ENCODE measurements around the gene KDF1. TPM values are rescaled to one million over a fixed set of nuclear protein-coding genes. Genes with fewer than 3 reads are reported as not detected.
A peak's percentile ranks its signal among the peaks of the same experiment; 100 is the strongest.

Gene KDF1, protein sequence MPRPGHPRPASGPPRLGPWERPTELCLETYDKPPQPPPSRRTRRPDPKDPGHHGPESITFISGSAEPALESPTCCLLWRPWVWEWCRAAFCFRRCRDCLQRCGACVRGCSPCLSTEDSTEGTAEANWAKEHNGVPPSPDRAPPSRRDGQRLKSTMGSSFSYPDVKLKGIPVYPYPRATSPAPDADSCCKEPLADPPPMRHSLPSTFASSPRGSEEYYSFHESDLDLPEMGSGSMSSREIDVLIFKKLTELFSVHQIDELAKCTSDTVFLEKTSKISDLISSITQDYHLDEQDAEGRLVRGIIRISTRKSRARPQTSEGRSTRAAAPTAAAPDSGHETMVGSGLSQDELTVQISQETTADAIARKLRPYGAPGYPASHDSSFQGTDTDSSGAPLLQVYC
- 1 to 10 TPM in 1 of 2 experiments, under 1 TPM in 1; 0.95 to 1.2 TPM for total RNA-seq
- polyA plus RNA-seq (2013, experiment 1 of 2): 2.3 TPM
- 2.8 TPM for polyA plus RNA-seq (2013, experiment 2 of 2)
- 0 to 4.3 (median 1.4) reads per million in 172 experiments for total RNA-seq

DNA sequence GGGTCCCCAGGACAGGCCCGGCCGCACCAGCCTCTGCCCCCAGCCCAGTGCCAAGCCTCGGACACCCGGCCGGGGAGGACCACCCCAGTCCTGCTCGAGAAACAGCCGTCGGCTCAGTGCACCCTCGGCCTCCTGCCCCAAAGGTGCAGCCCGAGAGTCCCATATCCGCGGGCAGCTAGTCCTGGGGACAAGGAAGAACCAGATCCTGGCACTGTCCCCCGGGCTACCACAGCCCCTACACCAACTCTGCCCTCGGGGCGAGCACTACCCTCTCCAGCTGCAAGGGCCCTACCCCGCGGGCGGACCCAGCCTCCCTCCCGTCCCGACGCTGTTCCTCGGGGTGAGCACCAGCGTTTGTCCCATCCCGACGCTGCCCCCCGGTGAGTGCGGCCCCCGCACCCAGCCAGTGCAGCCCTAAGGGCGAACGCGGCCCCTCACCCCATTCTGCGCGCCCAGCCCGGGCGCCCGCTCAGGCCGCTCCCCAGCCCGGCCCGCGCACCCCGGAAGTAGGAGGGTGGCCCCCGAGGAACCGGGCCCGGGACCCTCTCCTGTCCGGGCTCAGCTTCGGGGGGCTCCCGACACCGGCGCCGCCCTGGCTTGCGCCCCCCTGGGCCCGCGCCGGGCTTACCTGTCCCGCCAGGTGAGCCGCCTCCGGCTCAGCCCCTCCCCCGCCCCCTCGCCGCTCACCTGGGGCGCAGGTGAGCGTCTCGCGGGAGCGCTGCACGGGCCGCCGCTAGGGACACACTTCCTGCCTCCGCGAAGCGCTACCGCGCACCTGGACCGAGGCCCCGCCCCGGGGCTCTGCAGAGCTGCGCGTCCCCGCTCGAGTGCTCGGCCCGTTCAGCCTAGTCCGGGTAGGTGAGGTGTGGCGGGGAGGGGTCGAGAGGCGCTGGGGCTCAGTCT, at the start of gene KDF1:
TSS of gene KDF1 (minus strand) at position 747 of the 903 bp plus-strand sequence. CDS start 8,088 bp downstream, outside the sequence.
- Histone ChIP-seq H3K27ac (ENCODE audit: low read depth in 1 of 2, low read length in 2 of 2) (no peak within 1 kb of the TSS), H3K9me3 (ENCODE audit: control insufficient read depth in 1 of 2, insufficient read depth in 1 of 2, low read length in 2 of 2) (no peaks in the 10 kb centered on the region), H3K4me1 (ENCODE audit: insufficient read depth, low read length) (peaks cover 18% of the 10 kb centered on the region), H3K4me3 (ENCODE audit: low read length) (peak within 1 kb of the TSS; percentile 58), H3K27me3 (ENCODE audit: control insufficient read depth in 1 of 2, insufficient read depth in 2 of 2, low read length in 2 of 2) (peaks cover 6 to 8% of the 10 kb centered on the region in 2 experiments), H3K36me3 (ENCODE audit: insufficient read depth, low read length) (no peaks in the 10 kb centered on the region)
- Mint-ChIP-seq H3K9me3 (no peaks in the 10 kb centered on the region), H3K27ac (no peak within 1 kb of the TSS), H3K36me3 (ENCODE audit: low read depth) (no peaks in the 10 kb centered on the region), H3K27me3 (peaks cover 27% of the 10 kb centered on the region), H3K4me1 (ENCODE audit: low read depth) (peaks cover 7% of the 10 kb centered on the region), H3K4me3 (peak within 1 kb of the TSS; percentile 89)
- ChIA-PET CTCF (interaction anchor here (0.9 to 1.6 kb wide), 2 partner anchors 60 to 620 kb away, joined by 3 to 4 read pairs; partner anchors contain the start of gene GPATCH3), POLR2A (interaction anchor here (0.6 to 1.2 kb wide), 3 partner anchors 59 to 268 kb away, joined by 3 read pairs; partner anchors contain the start of gene GPATCH3)
- ATAC-seq (ENCODE audit: poor library complexity) (peak; percentile 97), DNase-seq (peak; percentile 47 to 84 (median 60))
- TF ChIP-seq, protein P1, sequence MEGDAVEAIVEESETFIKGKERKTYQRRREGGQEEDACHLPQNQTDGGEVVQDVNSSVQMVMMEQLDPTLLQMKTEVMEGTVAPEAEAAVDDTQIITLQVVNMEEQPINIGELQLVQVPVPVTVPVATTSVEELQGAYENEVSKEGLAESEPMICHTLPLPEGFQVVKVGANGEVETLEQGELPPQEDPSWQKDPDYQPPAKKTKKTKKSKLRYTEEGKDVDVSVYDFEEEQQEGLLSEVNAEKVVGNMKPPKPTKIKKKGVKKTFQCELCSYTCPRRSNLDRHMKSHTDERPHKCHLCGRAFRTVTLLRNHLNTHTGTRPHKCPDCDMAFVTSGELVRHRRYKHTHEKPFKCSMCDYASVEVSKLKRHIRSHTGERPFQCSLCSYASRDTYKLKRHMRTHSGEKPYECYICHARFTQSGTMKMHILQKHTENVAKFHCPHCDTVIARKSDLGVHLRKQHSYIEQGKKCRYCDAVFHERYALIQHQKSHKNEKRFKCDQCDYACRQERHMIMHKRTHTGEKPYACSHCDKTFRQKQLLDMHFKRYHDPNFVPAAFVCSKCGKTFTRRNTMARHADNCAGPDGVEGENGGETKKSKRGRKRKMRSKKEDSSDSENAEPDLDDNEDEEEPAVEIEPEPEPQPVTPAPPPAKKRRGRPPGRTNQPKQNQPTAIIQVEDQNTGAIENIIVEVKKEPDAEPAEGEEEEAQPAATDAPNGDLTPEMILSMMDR (IDR thresholded peaks at IDR 0.05): peak; percentile 36
- intact Hi-C loops (cut with DNase I, micrococcal nuclease): no loop called here

GRCh38 chr1:27009601-27010197, 49.4 kb upstream of the KDF1 start:
- peaks cover 18 to 27% of the 10 kb centered on the region in 2 experiments for H3K27me3 ChIP-seq (ENCODE audit: control insufficient read depth in 1 of 2, insufficient read depth in 2 of 2, low read length in 2 of 2)
- H3K27ac ChIP-seq (ENCODE audit: low read depth in 1 of 2, low read length in 2 of 2): no peak overlapping the region
- no peak for ATAC-seq (ENCODE audit: poor library complexity)
- no peaks in the 10 kb centered on the region for H3K36me3 Mint-ChIP-seq (ENCODE audit: low read depth)
- H3K4me1 ChIP-seq (ENCODE audit: insufficient read depth, low read length): peaks cover 15% of the 10 kb centered on the region
- ChIA-PET CTCF (no interaction called here), POLR2A (no interaction called here)
- H3K36me3 ChIP-seq (ENCODE audit: insufficient read depth, low read length): no peaks in the 10 kb centered on the region
- H3K27ac Mint-ChIP-seq: no peak overlapping the region
- H3K9me3 ChIP-seq (ENCODE audit: control insufficient read depth in 1 of 2, insufficient read depth in 1 of 2, low read length in 2 of 2): peaks cover 0 to 7% of the 10 kb centered on the region in 2 experiments
- peaks cover 5% of the 10 kb centered on the region for H3K4me1 Mint-ChIP-seq (ENCODE audit: low read depth)
- no peak for DNase-seq
- peaks cover 42% of the 10 kb centered on the region for H3K27me3 Mint-ChIP-seq
- no peak overlapping the region for H3K4me3 Mint-ChIP-seq
- TF ChIP-seq, protein P1 (IDR thresholded peaks at IDR 0.05): no peak
- H3K4me3 ChIP-seq (ENCODE audit: low read length): no peak overlapping the region
- H3K9me3 Mint-ChIP-seq: no peaks in the 10 kb centered on the region
- intact Hi-C loops (cut with DNase I, micrococcal nuclease): no loop called here
